ENCODE results near the gene UFSP2. TPM values are rescaled to one million over a fixed set of nuclear protein-coding genes. Genes with fewer than 3 reads are reported as not detected.

Gene UFSP2

GRCh38 chr4:185352202-185352601 lies 73.6 kb downstream of the UFSP2 start:
- WGBS, result 99% methylated on average over 7 of the region's 7 CpGs
- H2BK15ac ChIP-seq (ENCODE audit: low read depth, poor library complexity, severe bottlenecking), result no peak overlapping the region

GRCh38 chr4:185351691-185352090 lies 74.1 kb downstream of the UFSP2 start:
- H2BK5ac ChIP-seq (ENCODE audit: low read depth, low read length, poor library complexity, severe bottlenecking), result no peak overlapping the region
- no peak for DNase-seq

More at GRCh38 chr4:185352202-185352601, 73.6 kb downstream of the UFSP2 start:
- Histone ChIP-seq H3K9me3 (ENCODE audit: control insufficient read depth, low read length) (no peaks in the 10 kb centered on the region), H3K4ac (ENCODE audit: low read depth in 1 of 2, low read length in 2 of 2) (no peak overlapping the region), H2BK120ac (ENCODE audit: low read depth, low read length) (no peak overlapping the region), H3K27me3 (ENCODE audit: control insufficient read depth in 1 of 2, insufficient read depth in 1 of 2, low read length in 2 of 2) (no peaks in the 10 kb centered on the region), H3K23ac (ENCODE audit: low read length in 2 of 2) (no peak overlapping the region), H3K4me1 (ENCODE audit: control insufficient read depth, insufficient read depth, low read depth, low read length) (peaks cover 4% of the 10 kb centered on the region), H2BK5ac (ENCODE audit: low read depth, low read length, poor library complexity, severe bottlenecking) (no peak overlapping the region), H4K91ac (ENCODE audit: low read length) (no peak overlapping the region), H3K36me3 (ENCODE audit: control insufficient read depth in 1 of 2, insufficient read depth in 2 of 2, low read depth in 1 of 2, low read length in 2 of 2) (peaks cover 21 to 54% of the 10 kb centered on the region in 2 experiments), H3K79me1 (replicated peaks; ENCODE audit: low read length, poor library complexity, severe bottlenecking) (peaks cover 10% of the 10 kb centered on the region), H3K9ac (ENCODE audit: low read length) (no peak overlapping the region), H4K8ac (ENCODE audit: low read length) (peak overlapping the region; percentile 27), H2BK12ac (ENCODE audit: low read length in 2 of 2) (no peak overlapping the region), H3K14ac (ENCODE audit: low read length in 2 of 2) (peak overlapping the region in 1 of 2 experiments; percentile 44), H3K4me2 (ENCODE audit: low read length, poor library complexity, severe bottlenecking) (no peak overlapping the region), H3K4me3 (ENCODE audit: insufficient read depth in 1 of 2, low read depth in 1 of 2, low read length in 2 of 2) (no peak overlapping the region), H3K27ac (ENCODE audit: low read length, poor library complexity, severe bottlenecking) (no peak overlapping the region), H3K18ac (ENCODE audit: low read depth in 1 of 2, low read length in 2 of 2) (peak overlapping the region in 1 of 2 experiments; percentile 16), H2AK5ac (ENCODE audit: low read length, severe bottlenecking) (no peak overlapping the region), H2AFZ (ENCODE audit: low read depth, low read length) (no peak overlapping the region)
- no peak for DNase-seq

More at GRCh38 chr4:185351691-185352090, 74.1 kb downstream of the UFSP2 start:
- Histone ChIP-seq H4K91ac (ENCODE audit: low read length) (no peak overlapping the region), H3K9me3 (ENCODE audit: control insufficient read depth, low read length) (no peaks in the 10 kb centered on the region), H3K4me3 (ENCODE audit: insufficient read depth in 1 of 2, low read depth in 1 of 2, low read length in 2 of 2) (no peak overlapping the region), H3K4me1 (ENCODE audit: control insufficient read depth, insufficient read depth, low read depth, low read length) (peaks cover 5% of the 10 kb centered on the region), H2BK120ac (ENCODE audit: low read depth, low read length) (no peak overlapping the region), H2AK5ac (ENCODE audit: low read length, severe bottlenecking) (no peak overlapping the region), H2AFZ (ENCODE audit: low read depth, low read length) (no peak overlapping the region), H3K27me3 (ENCODE audit: control insufficient read depth in 1 of 2, insufficient read depth in 1 of 2, low read length in 2 of 2) (no peaks in the 10 kb centered on the region), H3K9ac (ENCODE audit: low read length) (no peak overlapping the region), H3K4me2 (ENCODE audit: low read length, poor library complexity, severe bottlenecking) (no peak overlapping the region), H3K4ac (ENCODE audit: low read depth in 1 of 2, low read length in 2 of 2) (no peak overlapping the region), H3K23ac (ENCODE audit: low read length in 2 of 2) (no peak overlapping the region), H3K79me1 (replicated peaks; ENCODE audit: low read length, poor library complexity, severe bottlenecking) (peaks cover 10% of the 10 kb centered on the region), H3K18ac (ENCODE audit: low read depth in 1 of 2, low read length in 2 of 2) (no peak overlapping the region), H3K36me3 (ENCODE audit: control insufficient read depth in 1 of 2, insufficient read depth in 2 of 2, low read depth in 1 of 2, low read length in 2 of 2) (peaks cover 21 to 60% of the 10 kb centered on the region in 2 experiments), H4K8ac (ENCODE audit: low read length) (no peak overlapping the region), H2BK15ac (ENCODE audit: low read depth, poor library complexity, severe bottlenecking) (no peak overlapping the region), H3K14ac (ENCODE audit: low read length in 2 of 2) (no peak overlapping the region), H2BK12ac (ENCODE audit: low read length in 2 of 2) (no peak overlapping the region), H3K27ac (ENCODE audit: low read length, poor library complexity, severe bottlenecking) (no peak overlapping the region)
- WGBS, result 88% methylated on average over 13 of the region's 13 CpGs

Small RNAs within 50 kb of the gene (small RNA-seq; reads per million reads assigned to genes)
- gene RF00019 (ENCODE audit: low read depth), result not detected
